Left cardiac atrium (tissue), 4 donors: ENCODE results near the gene MRPL20. TPM values are rescaled to one million over a fixed set of nuclear protein-coding genes. Genes with fewer than 3 reads are reported as not detected.
A peak's percentile ranks its signal among the peaks of the same experiment; 100 is the strongest.

ENCODE experiments used
- ATAC-seq, 2 donors: fragments of 200-7000 bp; cut with Tn5 transposase; one replicate each; pipeline ENCODE4 v1.9.1; 2020; ENCODE audit warnings: mild to moderate bottlenecking in 2 of 2, moderate library complexity in 2 of 2
- DNase-seq: peaks from one replicate; pipeline ENCODE4 v3.0.0-alpha.2; 2020
- intact Hi-C, 2 donors: fragments of 100-400 bp; cut with DNase I; formaldehyde crosslinking; loops; one replicate each; pipeline versions ENCODE4 v1.14.1 to v1.15.1; 2022 to 2023
- total RNA-seq, 2 donors: library from RNA; stranded (reverse); fragmentation: NEBNext Ultra II Directional; extraction: Animal tissue kit (Norgen Biotek cat#: 25700); gene quantifications; one replicate each; pipeline ENCODE4 v1.2.1, GENCODE V29; 2021
- donor health status: DM: no; HTN: yes; CAD: no.
- donor health status: DM: no; HTN: yes; CAD: no; lungs with severe emphysema.
- donor health status: DM: yes; HTN: yes; CAD: no.
- donor health status: Dilated cardiomyopathy.

Gene MRPL20
- total RNA-seq, 2 donors from 2014 or later = 112 to 134 TPM

GRCh38 chr1:1438531-1439381, 31.7 kb upstream of the MRPL20 start:
- ATAC-seq (no peak), DNase-seq (no peak)
- intact Hi-C loops = no loop called here

- DNase-seq (no peak), ATAC-seq (no peak)
- intact Hi-C loops = no loop called here
Measured at GRCh38 chr1:1437904-1438376, 30.8 kb upstream of the MRPL20 start.

GRCh38 chr1:1437033-1437903, 30.2 kb upstream of the MRPL20 start:
- peak; percentile 22 for DNase-seq
- no peak for ATAC-seq
- intact Hi-C loops = no loop called here

GRCh38 chr1:1436630-1437032, 29.5 kb upstream of the MRPL20 start:
- intact Hi-C loops = no loop called here
- no peak for DNase-seq
- no peak for ATAC-seq

- peak; percentile 27 for DNase-seq
- no peak for ATAC-seq
- intact Hi-C loops = no loop called here
Measured at GRCh38 chr1:1435911-1436629, 29.0 kb upstream of the MRPL20 start.

- intact Hi-C loops = no loop called here
- peak; percentile 79 for DNase-seq
Measured at GRCh38 chr1:1435106-1435903, 28.2 kb upstream of the MRPL20 start, which contains the start of gene VWA1. VWA1 (plus strand) TSS chr1:1435690; CDS start chr1:1435749, 59 bp downstream.

GRCh38 chr1:1434824-1435105, 27.7 kb upstream of the MRPL20 start:
- intact Hi-C loops = no loop called here
- DNase-seq (peak; percentile 20), ATAC-seq (no peak)

More at GRCh38 chr1:1435106-1435903, 28.2 kb upstream of the MRPL20 start, which contains the start of gene VWA1:
- peak; percentile 59 to 72 for ATAC-seq

- intact Hi-C loops = no loop called here
- ATAC-seq (peak; percentile 7 to 16), DNase-seq (peak; percentile 67)
Measured at GRCh38 chr1:1434131-1434823, 27.2 kb upstream of the MRPL20 start.

GRCh38 chr1:1433804-1434130, 26.7 kb upstream of the MRPL20 start:
- intact Hi-C loops = no loop called here

GRCh38 chr1:1432951-1433803, 26.1 kb upstream of the MRPL20 start:
- ATAC-seq = peak in 1 of 2 donors; percentile 19
- peak; percentile 84 for DNase-seq
- intact Hi-C loops = no loop called here

More at GRCh38 chr1:1433804-1434130, 26.7 kb upstream of the MRPL20 start:
- ATAC-seq = peak in 1 of 2 donors; percentile 5
- DNase-seq = peak; percentile 76

- intact Hi-C loops = no loop called here
- peak; percentile 24 for DNase-seq
- no peak for ATAC-seq
Measured at GRCh38 chr1:1432274-1432950, 25.3 kb upstream of the MRPL20 start.

- ATAC-seq (peak; percentile 19 to 34), DNase-seq (peak; percentile 75)
- intact Hi-C loops = no loop called here
Measured at GRCh38 chr1:1431845-1432273, 24.8 kb upstream of the MRPL20 start.

GRCh38 chr1:1430992-1431844, 24.1 kb upstream of the MRPL20 start:
- intact Hi-C loops = no loop called here
- peak; percentile 32 for DNase-seq
- ATAC-seq = no peak

- ATAC-seq (peak; percentile 51 to 59), DNase-seq (peak; percentile 84)
- intact Hi-C loops = no loop called here
Measured at GRCh38 chr1:1430114-1430982, 23.3 kb upstream of the MRPL20 start.

GRCh38 chr1:1429671-1430073, 22.6 kb upstream of the MRPL20 start:
- no peak for DNase-seq
- no peak for ATAC-seq
- intact Hi-C loops = no loop called here
